ENCODE data around the gene RAD51AP2. TPM values are rescaled to one million over a fixed set of nuclear protein-coding genes. Genes with fewer than 3 reads are reported as not detected.

Gene RAD51AP2
- total and polyA plus RNA-seq, 2 of the 8 experiments (the other 6 are each of a cell fraction or from before 2014, with no cell fraction given) = 0.02 to 0.20 TPM

GRCh38 chr2:17545680-17546613 lies 27.7 kb upstream of the RAD51AP2 start (continued):
- TF ChIP-seq KDM4A (IDR thresholded peaks at IDR 0.05; ENCODE audit: low read depth, low read length, severe bottlenecking) = no peak
- TF ChIP-seq SIX5 (IDR thresholded peaks at IDR 0.05; ENCODE audit: low read depth, low read length) = no peak
- no peak for TF ChIP-seq TEAD4 (IDR thresholded peaks at IDR 0.05; ENCODE audit: low read depth, low read length)
- no peak for TF ChIP-seq FOSL1 (IDR thresholded peaks at IDR 0.05; ENCODE audit: insufficient read depth, low read depth, low read length)
- no peak for TF ChIP-seq CREB1 (IDR thresholded peaks at IDR 0.05)
- no peak for TF ChIP-seq EGR1 (IDR thresholded peaks at IDR 0.05; ENCODE audit: borderline replicate concordance, low read depth, low read length)
- no peak for TF ChIP-seq ASH2L (IDR thresholded peaks at IDR 0.05; ENCODE audit: low read length)
- TF ChIP-seq EZH2 (IDR thresholded peaks at IDR 0.05; ENCODE audit: low read depth, low read length, severe bottlenecking) = no peak

Measured in H1 (cell line).